Mesothelial cell of epicardium (in vitro differentiated cells): ENCODE measurements around the gene MESD. TPM values are rescaled to one million over a fixed set of nuclear protein-coding genes. Genes with fewer than 3 reads are reported as not detected.

Experiments
- DNase-seq, 2 experiments: peaks; one replicate each; pipeline ENCODE4 v3.0.0; 2021; ENCODE audit warnings: low spot score in 2 of 2; ENCODE audit not compliant: unreplicated experiment in 2 of 2
- H3K27ac Mint-ChIP-seq: 2 replicates; pipeline ENCODE4 v1.8.0; 2021; ENCODE audit warnings: mixed read lengths
- H3K27me3 Mint-ChIP-seq: 2 replicates; pipeline ENCODE4 v1.8.0; 2021; ENCODE audit warnings: low read depth, mixed read lengths
- H3K36me3 Mint-ChIP-seq: 2 replicates; pipeline ENCODE4 v1.8.0; 2021; ENCODE audit warnings: mixed read lengths
- H3K4me1 Mint-ChIP-seq: 2 replicates; pipeline ENCODE4 v1.8.0; 2021; ENCODE audit warnings: mixed read lengths
- H3K4me3 Mint-ChIP-seq: 2 replicates; pipeline ENCODE4 v1.8.0; 2021; ENCODE audit warnings: mild to moderate bottlenecking, moderate library complexity, mixed read lengths
- H3K9me3 Mint-ChIP-seq: 2 replicates; pipeline ENCODE4 v1.8.0; 2021; ENCODE audit warnings: mixed read lengths
- total RNA-seq: library from RNA; stranded (reverse); gene quantifications from 3 replicates; pipeline ENCODE4 v1.2.1, GENCODE V29; 2021
- TF ChIP-seq, protein P1 (sequence below): fragments of 200-600 bp; sonication (generic); IDR thresholded peaks from one replicate; pipeline ENCODE4 v1.5.0; 2021; ENCODE audit warnings: antibody characterized with exemption; ENCODE audit not compliant: unreplicated experiment

The MESD gene
- total RNA-seq, 1 donor from 2014 or later = 34.9 TPM

DNA sequence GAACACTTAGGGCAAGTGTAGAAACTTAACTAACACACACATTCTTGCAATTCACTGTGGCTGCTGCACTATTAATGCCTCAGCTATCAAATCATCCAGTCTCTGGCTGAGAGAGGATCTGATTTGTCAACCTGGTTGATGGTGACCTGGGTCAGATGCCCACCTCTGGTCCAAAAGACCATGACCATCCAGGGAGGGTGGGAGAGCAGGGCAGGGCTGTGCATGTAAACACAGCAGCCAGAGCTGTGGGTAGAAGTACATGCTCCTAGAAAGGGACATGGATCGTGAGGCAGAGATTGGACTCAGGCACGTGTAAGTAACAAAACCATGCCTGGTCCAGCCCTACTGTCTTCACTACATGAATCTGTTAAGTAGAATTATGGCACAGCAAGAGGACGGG lies 17.3 kb downstream of the MESD start:
- no peak for DNase-seq
- Mint-ChIP-seq H3K27me3 (no peaks in the 10 kb centered on the region), H3K27ac (no peak overlapping the region), H3K4me1 (peaks cover 14% of the 10 kb centered on the region), H3K36me3 (peaks cover 4% of the 10 kb centered on the region), H3K4me3 (no peak overlapping the region), H3K9me3 (no peaks in the 10 kb centered on the region)
- TF ChIP-seq, protein P1, sequence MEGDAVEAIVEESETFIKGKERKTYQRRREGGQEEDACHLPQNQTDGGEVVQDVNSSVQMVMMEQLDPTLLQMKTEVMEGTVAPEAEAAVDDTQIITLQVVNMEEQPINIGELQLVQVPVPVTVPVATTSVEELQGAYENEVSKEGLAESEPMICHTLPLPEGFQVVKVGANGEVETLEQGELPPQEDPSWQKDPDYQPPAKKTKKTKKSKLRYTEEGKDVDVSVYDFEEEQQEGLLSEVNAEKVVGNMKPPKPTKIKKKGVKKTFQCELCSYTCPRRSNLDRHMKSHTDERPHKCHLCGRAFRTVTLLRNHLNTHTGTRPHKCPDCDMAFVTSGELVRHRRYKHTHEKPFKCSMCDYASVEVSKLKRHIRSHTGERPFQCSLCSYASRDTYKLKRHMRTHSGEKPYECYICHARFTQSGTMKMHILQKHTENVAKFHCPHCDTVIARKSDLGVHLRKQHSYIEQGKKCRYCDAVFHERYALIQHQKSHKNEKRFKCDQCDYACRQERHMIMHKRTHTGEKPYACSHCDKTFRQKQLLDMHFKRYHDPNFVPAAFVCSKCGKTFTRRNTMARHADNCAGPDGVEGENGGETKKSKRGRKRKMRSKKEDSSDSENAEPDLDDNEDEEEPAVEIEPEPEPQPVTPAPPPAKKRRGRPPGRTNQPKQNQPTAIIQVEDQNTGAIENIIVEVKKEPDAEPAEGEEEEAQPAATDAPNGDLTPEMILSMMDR = no peak

DNA sequence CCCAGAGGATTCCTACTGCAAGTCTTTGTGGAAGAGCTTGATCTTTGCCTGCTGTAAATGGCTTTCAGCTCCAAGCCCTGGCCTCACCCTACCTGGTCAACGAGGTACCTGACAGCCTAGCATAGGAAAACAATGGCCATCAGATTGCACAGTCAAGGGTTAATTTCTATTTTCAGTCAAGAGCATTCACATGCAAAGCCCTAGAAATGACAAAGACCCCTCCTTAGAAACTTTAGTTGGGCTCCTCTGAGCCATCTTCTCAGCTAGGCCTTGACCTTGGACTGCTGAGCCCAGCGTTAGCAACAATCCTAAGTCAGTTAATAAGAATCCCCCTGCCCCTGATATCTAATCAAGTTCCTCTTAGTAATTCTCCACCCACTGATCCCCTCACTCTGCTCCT lies 18.5 kb downstream of the MESD start:
- Mint-ChIP-seq H3K36me3 (peaks cover 4% of the 10 kb centered on the region), H3K4me3 (no peak overlapping the region), H3K27ac (no peak overlapping the region), H3K9me3 (no peaks in the 10 kb centered on the region), H3K4me1 (peaks cover 20% of the 10 kb centered on the region), H3K27me3 (no peaks in the 10 kb centered on the region)
- TF ChIP-seq, protein P1 = no peak
- no peak for DNase-seq

- Mint-ChIP-seq H3K9me3 (no peaks in the 10 kb centered on the region), H3K27me3 (no peaks in the 10 kb centered on the region), H3K27ac (no peak overlapping the region), H3K4me3 (no peak overlapping the region), H3K4me1 (peaks cover 20% of the 10 kb centered on the region), H3K36me3 (peaks cover 4% of the 10 kb centered on the region)
- TF ChIP-seq, protein P1 = no peak
- no peak for DNase-seq
Measured at GRCh38 chr15:80970658-80971057, 19.0 kb downstream of the MESD start.

- H3K4me1 Mint-ChIP-seq = peaks cover 20% of the 10 kb centered on the region
- no peak overlapping the region for H3K4me3 Mint-ChIP-seq
- peak; percentile 36 to 71 for DNase-seq
- TF ChIP-seq, protein P1 = peak; percentile 93
- H3K9me3 Mint-ChIP-seq = peaks cover under 1% of the 10 kb centered on the region
- H3K36me3 Mint-ChIP-seq = peaks cover 4% of the 10 kb centered on the region
- no peaks in the 10 kb centered on the region for H3K27me3 Mint-ChIP-seq
- no peak overlapping the region for H3K27ac Mint-ChIP-seq
Measured at GRCh38 chr15:80970018-80970657, 19.5 kb downstream of the MESD start.

GRCh38 chr15:80969316-80969715 lies 20.3 kb downstream of the MESD start:
- DNase-seq = no peak
- no peak overlapping the region for H3K27ac Mint-ChIP-seq
- TF ChIP-seq, protein P1 = no peak
- H3K4me1 Mint-ChIP-seq = peaks cover 20% of the 10 kb centered on the region
- H3K36me3 Mint-ChIP-seq = peaks cover 12% of the 10 kb centered on the region
- H3K27me3 Mint-ChIP-seq = no peaks in the 10 kb centered on the region
- H3K9me3 Mint-ChIP-seq = peaks cover 9% of the 10 kb centered on the region
- H3K4me3 Mint-ChIP-seq = no peak overlapping the region
